B cell (primary cell): ENCODE measurements around the gene PSD4.

Source experiments
- CTCF ChIP-seq: fragments of 200-600 bp; IDR thresholded peaks from one replicate; pipeline ENCODE4 v1.8.0; 2022; ENCODE audit warnings: antibody characterized with exemption, mild to moderate bottlenecking
- EZH2 ChIP-seq: IDR thresholded peaks from 2 replicates; pipeline ENCODE4 v1.6.1; 2012; ENCODE audit warnings: borderline replicate concordance, low read depth, mild to moderate bottlenecking, moderate library complexity, low read length; ENCODE audit not compliant: insufficient read depth, poor library complexity, severe bottlenecking

GRCh38 chr2:113160248-113160647, 13.5 kb upstream of the PSD4 start:
- no peak for TF ChIP-seq CTCF
- TF ChIP-seq EZH2: no peak
